Measurements from ENCODE around the gene DLGAP1. TPM values are rescaled to one million over a fixed set of nuclear protein-coding genes. Genes with fewer than 3 reads are reported as not detected.

DLGAP1 gene
- total RNA-seq, 1 donor from 2014 or later = 11.5 TPM

DNA sequence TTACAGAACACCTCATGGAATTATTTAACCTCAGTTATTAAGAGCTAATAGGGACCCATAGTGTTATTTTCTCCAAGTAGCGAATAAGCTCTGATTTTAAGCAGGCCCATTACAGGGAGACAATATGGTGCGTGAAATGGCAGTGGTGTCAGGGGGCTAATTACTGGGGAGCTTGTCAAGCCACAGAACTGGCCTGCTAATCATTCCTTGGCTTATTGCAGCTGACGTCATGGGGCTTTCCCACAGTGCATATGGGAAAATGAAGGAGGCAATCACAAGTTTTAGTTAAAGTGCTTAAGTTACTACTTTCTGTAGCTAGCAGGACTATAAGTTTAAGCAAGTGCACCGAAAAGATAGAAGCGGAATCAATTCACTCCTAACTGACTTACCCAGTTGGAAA, 742.6 kb downstream of the DLGAP1 start:
- Mint-ChIP-seq H3K27ac (ENCODE audit: unreplicated experiment) (no peak overlapping the region), H3K36me3 (ENCODE audit: low read depth) (no peaks in the 10 kb centered on the region), H3K4me1 (peaks cover 9% of the 10 kb centered on the region), H3K9me3 (no peaks in the 10 kb centered on the region), H3K4me3 (no peak overlapping the region), H3K27me3 (ENCODE audit: low read depth) (no peaks in the 10 kb centered on the region)
- TF ChIP-seq, protein P1, sequence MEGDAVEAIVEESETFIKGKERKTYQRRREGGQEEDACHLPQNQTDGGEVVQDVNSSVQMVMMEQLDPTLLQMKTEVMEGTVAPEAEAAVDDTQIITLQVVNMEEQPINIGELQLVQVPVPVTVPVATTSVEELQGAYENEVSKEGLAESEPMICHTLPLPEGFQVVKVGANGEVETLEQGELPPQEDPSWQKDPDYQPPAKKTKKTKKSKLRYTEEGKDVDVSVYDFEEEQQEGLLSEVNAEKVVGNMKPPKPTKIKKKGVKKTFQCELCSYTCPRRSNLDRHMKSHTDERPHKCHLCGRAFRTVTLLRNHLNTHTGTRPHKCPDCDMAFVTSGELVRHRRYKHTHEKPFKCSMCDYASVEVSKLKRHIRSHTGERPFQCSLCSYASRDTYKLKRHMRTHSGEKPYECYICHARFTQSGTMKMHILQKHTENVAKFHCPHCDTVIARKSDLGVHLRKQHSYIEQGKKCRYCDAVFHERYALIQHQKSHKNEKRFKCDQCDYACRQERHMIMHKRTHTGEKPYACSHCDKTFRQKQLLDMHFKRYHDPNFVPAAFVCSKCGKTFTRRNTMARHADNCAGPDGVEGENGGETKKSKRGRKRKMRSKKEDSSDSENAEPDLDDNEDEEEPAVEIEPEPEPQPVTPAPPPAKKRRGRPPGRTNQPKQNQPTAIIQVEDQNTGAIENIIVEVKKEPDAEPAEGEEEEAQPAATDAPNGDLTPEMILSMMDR (conservative IDR thresholded peaks at IDR 0.05) = no peak
- no peak for DNase-seq (ENCODE audit: low read depth, low spot score)

DNA sequence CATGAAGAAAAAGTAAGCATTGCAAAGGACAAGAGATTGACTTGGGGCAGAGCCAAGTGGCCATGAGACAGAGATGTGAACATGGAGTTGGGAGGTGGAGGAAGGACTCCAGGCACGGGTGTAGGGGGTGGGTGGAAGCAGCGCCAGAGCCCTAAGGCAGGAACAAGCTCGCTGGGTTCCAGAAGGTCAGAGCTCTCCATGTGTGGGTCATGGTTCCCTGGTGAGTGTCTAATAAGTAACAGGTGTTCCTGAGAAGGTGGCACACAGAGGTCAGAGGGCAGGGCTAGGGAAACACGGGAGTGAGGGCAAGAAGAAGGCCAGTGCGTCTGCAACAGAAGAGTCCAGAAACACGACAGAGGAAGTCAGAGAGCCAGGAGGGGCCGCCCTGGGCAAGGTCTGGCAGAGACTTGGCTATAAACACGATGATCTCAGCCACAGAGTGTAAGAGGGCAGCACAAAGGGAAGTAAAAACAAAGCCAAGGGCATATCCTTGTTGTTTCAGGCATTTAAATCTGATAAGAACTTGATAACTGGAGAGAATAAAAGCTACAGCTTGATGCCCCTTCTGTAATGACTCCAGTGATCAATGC, 744.3 kb downstream of the DLGAP1 start:
- H3K9me3 Mint-ChIP-seq = no peaks in the 10 kb centered on the region
- H3K27ac Mint-ChIP-seq (ENCODE audit: unreplicated experiment) = peak overlapping the region; percentile 3
- H3K4me3 Mint-ChIP-seq = no peak overlapping the region
- TF ChIP-seq, protein P1 (conservative IDR thresholded peaks at IDR 0.05) = no peak
- no peaks in the 10 kb centered on the region for H3K36me3 Mint-ChIP-seq (ENCODE audit: low read depth)
- no peaks in the 10 kb centered on the region for H3K27me3 Mint-ChIP-seq (ENCODE audit: low read depth)
- peaks cover 9% of the 10 kb centered on the region for H3K4me1 Mint-ChIP-seq
- no peak for DNase-seq (ENCODE audit: low read depth, low spot score)

DNA sequence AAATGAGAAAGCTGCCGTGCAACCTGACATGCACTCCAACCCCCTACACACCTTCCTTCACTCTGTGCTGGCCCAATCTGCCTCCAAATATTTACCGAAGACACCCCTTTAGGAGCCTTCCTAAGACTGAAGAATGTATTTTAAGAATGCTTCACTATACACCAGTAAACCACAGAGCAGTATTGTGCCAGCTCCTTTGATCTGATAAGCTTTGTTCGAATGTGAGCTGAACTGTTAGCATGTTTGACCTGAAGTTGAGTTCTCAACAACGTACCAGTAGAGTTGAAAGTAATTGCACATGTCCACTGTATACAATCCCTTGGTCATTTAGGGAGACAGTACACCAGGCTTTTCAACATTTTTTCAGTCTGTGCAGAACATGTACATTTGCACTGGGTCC, 745.9 kb downstream of the DLGAP1 start:
- DNase-seq (ENCODE audit: low read depth, low spot score) = no peak
- peaks cover 14% of the 10 kb centered on the region for H3K4me1 Mint-ChIP-seq

DNA sequence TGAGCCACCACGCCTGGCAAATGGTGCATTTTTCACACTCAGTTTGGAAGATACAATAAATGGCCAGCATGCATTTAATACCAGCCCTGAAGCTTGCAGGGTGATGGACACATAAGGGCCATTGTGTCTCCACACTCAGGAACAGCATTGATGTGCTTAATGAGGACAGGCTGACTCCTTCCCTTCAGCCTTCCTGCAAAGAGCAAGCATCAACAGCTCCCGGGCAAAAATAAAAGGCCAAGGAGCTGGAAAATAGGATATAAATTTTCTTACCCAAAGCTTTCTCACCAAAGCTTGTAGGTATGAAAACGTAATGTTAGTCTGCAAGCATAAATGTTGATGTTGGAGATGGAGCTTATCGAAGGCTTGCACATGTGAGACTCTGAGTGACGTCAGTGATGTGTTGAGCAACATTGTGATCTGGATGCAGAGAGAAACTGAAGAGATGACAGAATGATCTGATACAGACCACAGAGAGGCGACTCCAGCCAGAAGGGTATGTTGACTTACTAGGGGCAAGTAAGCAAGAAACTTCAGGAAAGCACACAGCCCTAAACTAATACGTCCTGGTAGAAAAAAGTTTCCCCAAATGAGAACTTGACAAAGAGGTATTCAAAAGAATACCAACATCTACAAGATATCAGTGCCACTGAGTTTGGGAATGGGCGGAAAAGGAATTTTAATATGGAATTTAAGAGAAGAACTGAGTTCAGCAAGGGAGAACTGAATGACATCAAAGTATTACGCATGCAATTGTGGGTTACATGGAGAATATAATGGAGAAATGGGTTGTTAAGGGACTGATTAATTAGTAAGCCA, 748.6 kb downstream of the DLGAP1 start:
- no peak for DNase-seq (ENCODE audit: low read depth, low spot score)
- H3K4me1 Mint-ChIP-seq = peaks cover 26% of the 10 kb centered on the region
- H3K27me3 Mint-ChIP-seq (ENCODE audit: low read depth) = no peaks in the 10 kb centered on the region
- TF ChIP-seq, protein P1 (conservative IDR thresholded peaks at IDR 0.05) = no peak
- H3K27ac Mint-ChIP-seq (ENCODE audit: unreplicated experiment) = no peak overlapping the region
- H3K9me3 Mint-ChIP-seq = no peaks in the 10 kb centered on the region
- H3K4me3 Mint-ChIP-seq = no peak overlapping the region
- H3K36me3 Mint-ChIP-seq (ENCODE audit: low read depth) = no peaks in the 10 kb centered on the region

More for the DNA sequence above, 745.9 kb downstream of the DLGAP1 start:
- Mint-ChIP-seq H3K27ac (ENCODE audit: unreplicated experiment) (no peak overlapping the region), H3K36me3 (ENCODE audit: low read depth) (no peaks in the 10 kb centered on the region), H3K27me3 (ENCODE audit: low read depth) (no peaks in the 10 kb centered on the region), H3K4me3 (no peak overlapping the region), H3K9me3 (no peaks in the 10 kb centered on the region)
- TF ChIP-seq, protein P1 (conservative IDR thresholded peaks at IDR 0.05) = no peak

DNA sequence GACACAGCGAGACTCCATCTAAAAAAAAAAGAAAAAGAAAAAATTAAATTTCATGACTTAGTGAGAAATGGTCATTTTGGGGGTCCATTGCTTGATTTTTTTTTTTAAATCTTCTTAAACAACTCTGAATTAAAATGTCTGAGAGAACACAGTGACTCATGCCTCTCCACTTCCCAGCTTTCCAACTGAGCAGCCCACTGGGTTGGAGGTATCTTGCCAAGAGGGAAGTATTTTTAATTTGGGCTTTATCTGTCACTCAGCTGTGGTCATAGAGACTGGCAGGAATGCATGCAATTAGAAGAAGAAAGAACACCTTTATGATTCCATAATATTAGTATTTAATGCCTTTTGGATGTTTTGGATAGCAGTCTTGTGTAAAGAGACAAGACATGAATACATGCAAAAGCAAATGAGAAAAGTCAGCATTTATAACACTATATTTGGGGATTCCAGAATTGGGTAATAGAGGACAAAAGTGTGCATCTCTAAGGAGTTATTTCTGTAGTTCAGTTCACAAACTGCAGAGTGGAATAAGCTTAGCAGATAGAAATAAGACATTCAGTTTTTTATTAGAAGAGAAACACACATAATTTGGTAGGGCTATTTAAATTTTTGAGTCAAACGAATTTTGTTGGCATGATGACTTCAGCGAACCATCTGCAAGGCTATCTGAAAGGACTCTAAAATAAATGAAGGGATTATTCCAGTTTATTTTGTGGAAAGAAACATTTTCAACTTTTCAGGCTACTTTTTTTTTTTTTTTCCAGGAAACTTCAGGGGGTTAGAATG, 750.4 kb downstream of the DLGAP1 start:
- Mint-ChIP-seq H3K27ac (ENCODE audit: unreplicated experiment) (no peak overlapping the region), H3K4me1 (peaks cover 18% of the 10 kb centered on the region), H3K36me3 (ENCODE audit: low read depth) (no peaks in the 10 kb centered on the region), H3K27me3 (ENCODE audit: low read depth) (no peaks in the 10 kb centered on the region), H3K4me3 (no peak overlapping the region), H3K9me3 (no peaks in the 10 kb centered on the region)
- DNase-seq (ENCODE audit: low read depth, low spot score) = no peak
- TF ChIP-seq, protein P1 (conservative IDR thresholded peaks at IDR 0.05) = no peak
